A673 (cell line): ENCODE measurements around the gene IL18R1. TPM values are rescaled to one million over a fixed set of nuclear protein-coding genes. Genes with fewer than 3 reads are reported as not detected.

Source experiments
- BruUV-seq: library from RNA; stranded (reverse); fragments of 400-500 nt; replicated peaks from 2 replicates; lab custom pipeline; 2021; lab: Mats Ljungman, UMichigan
- CTCF ChIA-PET: fragments of 300-600 bp; sonication (Branson Sonifier 250); formaldehyde crosslinking; loops from one replicate; lab custom pipeline; 2022; ENCODE audit warnings: antibody characterized with exemption; lab: Charles Lee
- POLR2A ChIA-PET: fragments of 300-600 bp; sonication (Branson Sonifier 250); formaldehyde crosslinking; loops from one replicate; lab custom pipeline; 2022; ENCODE audit warnings: antibody characterized with exemption; ENCODE audit not compliant: low non-redundant PET; lab: Charles Lee
- DNase-seq: peaks from one replicate; pipeline ENCODE4 v3.0.0-alpha.2; 2015; ENCODE audit warnings: low spot score
- H3K27ac ChIP-seq: fragments of 200-600 bp; sonication (generic); 2 replicates; pipeline ENCODE4 v1.5.1; 2016; ENCODE audit warnings: mixed run types, low read depth, mild to moderate bottlenecking, mixed read lengths, antibody characterized with exemption, low read length; ENCODE audit not compliant: poor library complexity, severe bottlenecking
- H3K27me3 ChIP-seq: fragments of 200-600 bp; sonication (generic); replicated peaks from 2 replicates; pipeline ENCODE4 v1.6.1; 2017; ENCODE audit warnings: mixed run types, low read depth, mild to moderate bottlenecking, mixed read lengths, antibody characterized with exemption, low read length; ENCODE audit not compliant: insufficient read depth, poor library complexity
- H3K36me3 ChIP-seq: fragments of 200-600 bp; sonication (generic); 2 replicates; pipeline ENCODE4 v1.6.1; 2016; ENCODE audit warnings: mixed run types, mild to moderate bottlenecking, mixed read lengths, antibody characterized with exemption, low read length; ENCODE audit not compliant: insufficient read depth, poor library complexity, severe bottlenecking
- H3K4me1 ChIP-seq: fragments of 200-600 bp; sonication (generic); 2 replicates; pipeline ENCODE4 v1.6.1; 2017; ENCODE audit warnings: mixed run types, mild to moderate bottlenecking, mixed read lengths, antibody characterized with exemption, low read length; ENCODE audit not compliant: insufficient read depth, poor library complexity, severe bottlenecking
- H3K4me3 ChIP-seq: fragments of 200-600 bp; sonication (generic); 2 replicates; pipeline ENCODE4 v1.5.1; 2016; ENCODE audit warnings: low read depth, mixed run types, mild to moderate bottlenecking, mixed read lengths, low read length; ENCODE audit not compliant: poor library complexity, severe bottlenecking
- H3K9me3 ChIP-seq: fragments of 200-600 bp; sonication (generic); 2 replicates; pipeline ENCODE4 v1.6.1; 2016; ENCODE audit warnings: mixed run types, low read depth, mild to moderate bottlenecking, mixed read lengths, antibody characterized with exemption, low read length; ENCODE audit not compliant: poor library complexity, severe bottlenecking
- CTCF ChIP-seq: fragments of 300-800, 200-600 bp; sonication (generic); conservative IDR thresholded peaks from 2 replicates; pipeline ENCODE4 v1.5.1; 2017; ENCODE audit warnings: low read depth, mild to moderate bottlenecking, antibody characterized with exemption, low read length, moderate library complexity, mixed read lengths
- EZH2 ChIP-seq: fragments of 200-600 bp; sonication (generic); IDR thresholded peaks from 2 replicates; pipeline ENCODE4 v1.6.1; 2017; ENCODE audit warnings: borderline replicate concordance, low read depth, mild to moderate bottlenecking, mixed read lengths, antibody characterized with exemption, low read length; ENCODE audit not compliant: poor library complexity, severe bottlenecking
- intact Hi-C: fragments of 100-400 bp; cut with micrococcal nuclease; formaldehyde crosslinking; loops from one replicate; pipeline ENCODE4 v1.10.0; 2022; ENCODE audit not compliant: unreplicated experiment
- total RNA-seq: library from RNA; stranded (reverse); gene quantifications from 2 replicates; pipeline ENCODE4 v1.2.3, GENCODE V29; 2021

IL18R1 gene
- total RNA-seq, 1 experiment from 2014 or later: not detected

GRCh38 chr2:102421890-102422759, 66.5 kb downstream of the IL18R1 start:
- BruUV-seq: no TSS peak
- POLR2A ChIA-PET: no interaction called here
- intact Hi-C loops: no loop called here
- Histone ChIP-seq H3K27ac (no peak overlapping the region), H3K9me3 (no peaks in the 10 kb centered on the region), H3K27me3 (peaks cover 51% of the 10 kb centered on the region), H3K4me3 (no peak overlapping the region), H3K36me3 (no peaks in the 10 kb centered on the region), H3K4me1 (no peaks in the 10 kb centered on the region)
- CTCF ChIA-PET: no interaction called here
- no peak for TF ChIP-seq CTCF
- no peak for TF ChIP-seq EZH2
- DNase-seq: no peak

GRCh38 chr2:102422910-102423309, 67.3 kb downstream of the IL18R1 start, which contains the start of gene IL18RAP:
Gene IL18RAP (plus strand): TSS chr2:102423160. CDS start chr2:102423278, 118 bp downstream.
- POLR2A ChIA-PET: no interaction called here
- no peak for TF ChIP-seq CTCF
- DNase-seq: no peak
- intact Hi-C loops: no loop called here
- Histone ChIP-seq H3K27ac (no peak within 1 kb of the TSS), H3K4me1 (no peaks in the 10 kb centered on the region), H3K27me3 (peaks cover 59% of the 10 kb centered on the region), H3K36me3 (no peaks in the 10 kb centered on the region), H3K4me3 (no peak within 1 kb of the TSS), H3K9me3 (no peaks in the 10 kb centered on the region)
- CTCF ChIA-PET: no interaction called here
- BruUV-seq: no TSS peak

GRCh38 chr2:102423368-102423767, 67.8 kb downstream of the IL18R1 start:
- Histone ChIP-seq H3K4me3 (no peak overlapping the region), H3K4me1 (no peaks in the 10 kb centered on the region), H3K27me3 (peaks cover 56% of the 10 kb centered on the region), H3K27ac (no peak overlapping the region), H3K9me3 (no peaks in the 10 kb centered on the region), H3K36me3 (no peaks in the 10 kb centered on the region)
- no TSS peak for BruUV-seq
- no peak for TF ChIP-seq CTCF
- no peak for TF ChIP-seq EZH2
- intact Hi-C loops: no loop called here
- POLR2A ChIA-PET: no interaction called here
- CTCF ChIA-PET: no interaction called here
- DNase-seq: no peak
